Progenitor cell of endocrine pancreas (in vitro differentiated cells): Measurements from ENCODE around the gene RAB8A. TPM values are rescaled to one million over a fixed set of nuclear protein-coding genes. Genes with fewer than 3 reads are reported as not detected.
"Not testable (repeated sequence)": the region's sequence is repeated elsewhere in the genome, so short reads cannot be mapped to it uniquely, and the experiment has no call there.

Experiments used
- DNase-seq: peaks from one replicate; pipeline ENCODE4 v3.0.0; 2021; ENCODE audit warnings: low spot score; ENCODE audit not compliant: unreplicated experiment
- H3K27ac Mint-ChIP-seq: 2 replicates; pipeline ENCODE4 v1.8.0; 2021; ENCODE audit warnings: mild to moderate bottlenecking, moderate library complexity, mixed read lengths
- H3K27me3 Mint-ChIP-seq: 2 replicates; pipeline ENCODE4 v1.8.0; 2021; ENCODE audit warnings: mixed read lengths
- H3K36me3 Mint-ChIP-seq: 2 replicates; pipeline ENCODE4 v1.8.0; 2022; ENCODE audit warnings: mixed read lengths; ENCODE audit not compliant: insufficient read depth
- H3K4me1 Mint-ChIP-seq: 2 replicates; pipeline ENCODE4 v1.8.0; 2021; ENCODE audit warnings: low read depth, mixed read lengths
- H3K4me3 Mint-ChIP-seq: 2 replicates; pipeline ENCODE4 v1.8.0; 2021; ENCODE audit warnings: low read depth, mild to moderate bottlenecking, moderate library complexity, mixed read lengths
- H3K9me3 Mint-ChIP-seq: 2 replicates; pipeline ENCODE4 v1.8.0; 2021; ENCODE audit warnings: low read depth, mixed read lengths
- total RNA-seq: library from RNA; stranded (reverse); gene quantifications from 2 replicates; pipeline ENCODE4 v1.2.1, GENCODE V29; 2021
- TF ChIP-seq, protein P1 (sequence below): fragments of 200-600 bp; sonication (generic); IDR thresholded peaks from one replicate; pipeline ENCODE4 v1.5.0; 2021; ENCODE audit warnings: antibody characterized with exemption, mild to moderate bottlenecking; ENCODE audit not compliant: unreplicated experiment

The RAB8A gene
- total RNA-seq, 1 donor from 2014 or later: 67.5 TPM

DNA sequence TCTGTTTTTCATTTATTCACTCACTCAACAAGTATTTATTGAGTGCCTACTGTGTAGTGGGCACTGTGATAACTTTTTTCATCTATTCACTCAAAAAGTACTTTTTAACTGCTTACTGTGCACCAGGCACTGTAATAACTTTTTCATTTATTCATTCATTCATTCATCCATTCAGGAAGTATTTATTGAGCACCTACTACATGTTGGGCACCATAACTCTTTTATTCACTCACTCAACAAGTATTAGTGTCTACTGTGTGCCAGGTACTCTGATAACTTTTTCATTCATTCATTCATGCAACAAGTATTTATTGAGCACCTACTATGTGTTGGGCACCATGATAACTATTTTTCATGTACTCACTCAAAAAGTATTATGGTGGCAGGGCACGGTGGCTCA lies 54.7 kb downstream of the RAB8A start:
- Mint-ChIP-seq H3K4me1 (no peaks in the 10 kb centered on the region), H3K9me3 (no peaks in the 10 kb centered on the region), H3K27me3 (no peaks in the 10 kb centered on the region), H3K27ac (no peak overlapping the region), H3K36me3 (no peaks in the 10 kb centered on the region), H3K4me3 (no peak overlapping the region)
- no peak for DNase-seq
- TF ChIP-seq, protein P1, sequence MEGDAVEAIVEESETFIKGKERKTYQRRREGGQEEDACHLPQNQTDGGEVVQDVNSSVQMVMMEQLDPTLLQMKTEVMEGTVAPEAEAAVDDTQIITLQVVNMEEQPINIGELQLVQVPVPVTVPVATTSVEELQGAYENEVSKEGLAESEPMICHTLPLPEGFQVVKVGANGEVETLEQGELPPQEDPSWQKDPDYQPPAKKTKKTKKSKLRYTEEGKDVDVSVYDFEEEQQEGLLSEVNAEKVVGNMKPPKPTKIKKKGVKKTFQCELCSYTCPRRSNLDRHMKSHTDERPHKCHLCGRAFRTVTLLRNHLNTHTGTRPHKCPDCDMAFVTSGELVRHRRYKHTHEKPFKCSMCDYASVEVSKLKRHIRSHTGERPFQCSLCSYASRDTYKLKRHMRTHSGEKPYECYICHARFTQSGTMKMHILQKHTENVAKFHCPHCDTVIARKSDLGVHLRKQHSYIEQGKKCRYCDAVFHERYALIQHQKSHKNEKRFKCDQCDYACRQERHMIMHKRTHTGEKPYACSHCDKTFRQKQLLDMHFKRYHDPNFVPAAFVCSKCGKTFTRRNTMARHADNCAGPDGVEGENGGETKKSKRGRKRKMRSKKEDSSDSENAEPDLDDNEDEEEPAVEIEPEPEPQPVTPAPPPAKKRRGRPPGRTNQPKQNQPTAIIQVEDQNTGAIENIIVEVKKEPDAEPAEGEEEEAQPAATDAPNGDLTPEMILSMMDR: no peak

DNA sequence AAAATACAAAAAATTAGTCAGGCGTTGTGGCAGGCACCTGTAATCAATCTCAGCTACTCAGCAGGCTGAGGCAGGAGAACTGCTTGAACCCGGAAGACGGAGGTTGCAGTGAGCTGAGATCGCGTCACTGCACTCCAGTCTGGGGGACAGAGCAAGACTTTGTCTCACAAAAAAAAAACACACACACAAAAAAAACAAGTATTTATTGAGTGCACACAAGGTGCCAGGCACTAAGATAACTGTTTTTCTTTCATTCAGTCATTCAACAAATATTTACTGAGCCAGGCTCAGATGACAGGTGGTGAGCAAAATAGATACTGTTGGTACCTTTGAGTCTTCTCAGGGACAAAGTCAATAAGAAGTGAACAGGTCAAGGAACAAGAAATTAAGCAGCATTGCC lies 55.4 kb downstream of the RAB8A start:
- Mint-ChIP-seq H3K4me3 (no peak overlapping the region), H3K36me3 (no peaks in the 10 kb centered on the region), H3K27ac (peak overlapping the region; percentile 60), H3K4me1 (no peaks in the 10 kb centered on the region), H3K9me3 (no peaks in the 10 kb centered on the region), H3K27me3 (no peaks in the 10 kb centered on the region)
- DNase-seq: no peak
- TF ChIP-seq, protein P1: no peak

DNA sequence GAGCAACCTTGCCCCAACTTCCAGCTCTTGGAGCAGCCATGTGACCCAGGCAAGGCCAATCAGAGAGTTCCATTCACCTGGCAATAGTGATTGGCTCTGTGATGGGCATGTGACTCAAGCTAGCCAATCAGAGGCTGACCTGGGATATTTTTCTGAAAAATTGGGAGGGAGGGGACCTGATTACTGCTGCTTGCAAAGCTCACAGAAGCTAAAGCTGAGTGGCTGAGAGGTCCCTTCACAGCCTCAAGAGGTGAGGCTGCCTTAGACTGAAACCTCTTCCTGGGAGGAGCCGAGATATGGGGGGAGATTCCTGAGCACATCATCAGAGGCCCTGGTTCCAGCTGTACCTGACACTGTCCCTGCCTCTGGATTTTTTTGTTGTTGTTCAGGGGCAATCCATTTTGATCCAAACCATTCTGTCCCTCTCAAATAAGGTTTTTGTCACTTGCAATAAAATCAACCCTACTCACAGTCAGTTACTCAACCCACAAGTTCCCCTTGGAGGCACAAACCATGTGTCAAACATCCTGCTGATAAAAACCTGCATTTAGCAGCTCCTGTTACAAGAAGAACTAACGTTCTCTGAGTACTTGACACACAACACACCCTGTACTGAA lies 56.9 kb downstream of the RAB8A start:
- H3K9me3 Mint-ChIP-seq: no peaks in the 10 kb centered on the region
- DNase-seq: no peak
- TF ChIP-seq, protein P1: no peak
- H3K4me1 Mint-ChIP-seq: no peaks in the 10 kb centered on the region
- no peak overlapping the region for H3K27ac Mint-ChIP-seq
- peaks cover 7% of the 10 kb centered on the region for H3K27me3 Mint-ChIP-seq
- H3K4me3 Mint-ChIP-seq: no peak overlapping the region
- H3K36me3 Mint-ChIP-seq: no peaks in the 10 kb centered on the region

DNA sequence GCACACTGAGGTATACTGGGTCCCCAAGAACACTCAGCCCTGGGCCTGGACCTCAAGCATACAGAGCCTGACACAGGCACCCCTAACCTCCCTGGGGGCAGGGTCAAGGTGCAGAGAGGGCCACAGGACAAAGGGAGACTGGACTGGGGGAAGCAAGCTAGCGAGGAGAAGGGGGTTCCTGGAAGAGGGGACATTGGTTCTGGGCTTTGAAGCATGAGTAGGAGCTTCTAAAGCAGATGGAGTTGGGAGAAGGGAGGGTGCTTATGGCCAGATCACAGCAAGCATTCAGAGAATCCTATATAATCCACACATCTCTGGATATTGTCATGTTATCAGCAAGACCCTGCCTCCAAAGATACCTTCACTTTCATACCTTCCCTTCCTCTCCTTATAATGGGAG lies 58.4 kb downstream of the RAB8A start:
- Mint-ChIP-seq H3K36me3 (no peaks in the 10 kb centered on the region), H3K27me3 (peaks cover 7% of the 10 kb centered on the region), H3K9me3 (no peaks in the 10 kb centered on the region), H3K27ac (no peak overlapping the region), H3K4me1 (no peaks in the 10 kb centered on the region), H3K4me3 (no peak overlapping the region)
- TF ChIP-seq, protein P1: no peak
- DNase-seq: no peak

DNA sequence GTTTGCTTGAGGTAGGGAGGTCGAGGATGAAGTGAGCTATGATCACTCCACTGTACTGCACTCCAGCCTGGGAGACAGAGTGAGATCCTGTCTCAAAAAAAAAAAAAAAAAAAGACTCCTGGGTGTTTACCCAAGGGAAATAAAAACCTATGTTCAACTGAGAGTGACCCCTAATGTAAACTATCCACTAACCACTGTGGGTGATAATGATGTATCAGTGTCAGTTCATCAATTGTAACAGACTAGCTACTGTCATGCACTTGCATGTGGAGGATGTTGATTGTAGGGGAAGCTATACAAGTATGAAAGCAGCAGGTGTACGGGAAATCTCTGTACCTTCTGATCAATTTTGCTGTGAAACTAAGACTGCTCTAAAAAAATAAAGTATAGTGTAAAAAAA lies 64.3 kb downstream of the RAB8A start:
- H3K27me3 Mint-ChIP-seq: peaks cover 15% of the 10 kb centered on the region
- H3K36me3 Mint-ChIP-seq: no peaks in the 10 kb centered on the region
- no peaks in the 10 kb centered on the region for H3K9me3 Mint-ChIP-seq
- H3K4me3 Mint-ChIP-seq: no peak overlapping the region
- H3K27ac Mint-ChIP-seq: no peak overlapping the region
- H3K4me1 Mint-ChIP-seq: no peaks in the 10 kb centered on the region
- no peak for DNase-seq
- TF ChIP-seq, protein P1: no peak

DNA sequence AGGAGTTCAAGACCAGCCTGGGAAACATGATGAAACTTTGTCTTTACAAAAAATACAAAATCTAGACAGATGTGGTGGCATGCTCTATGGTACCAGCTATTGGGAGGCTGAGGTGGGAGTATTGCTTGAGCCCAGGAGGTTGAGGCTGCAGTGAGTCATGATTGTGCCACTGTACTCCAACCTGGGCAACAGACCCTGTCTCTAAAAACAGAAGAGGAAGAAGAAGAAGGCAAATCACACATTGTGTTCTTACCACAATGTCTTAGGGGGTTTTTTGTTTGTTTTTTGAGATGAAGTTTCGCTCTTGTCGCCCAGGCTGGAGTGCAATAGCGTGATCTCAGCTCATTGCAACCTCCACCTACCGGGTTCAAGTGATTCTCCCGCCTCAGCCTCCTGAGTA lies 67.2 kb downstream of the RAB8A start:
- not testable (repeated sequence) for H3K4me1 Mint-ChIP-seq, DNase-seq, H3K4me3 Mint-ChIP-seq, H3K27ac Mint-ChIP-seq, H3K36me3 Mint-ChIP-seq, H3K9me3 Mint-ChIP-seq
- H3K27me3 Mint-ChIP-seq: peaks cover 12% of the 10 kb centered on the region
